Activated CD4-positive, alpha-beta T cell treated with anti-CD3 and anti-CD28 coated beads for 1 hour (primary cell): ENCODE results near the gene TMEM38A.
"Not testable (repeated sequence)": the region's sequence is repeated elsewhere in the genome, so short reads cannot be mapped to it uniquely, and the experiment has no call there.

Experiments
- DNase-seq: peaks from one replicate; pipeline ENCODE4 v3.0.0-alpha.2; 2020

The TMEM38A gene

DNA sequence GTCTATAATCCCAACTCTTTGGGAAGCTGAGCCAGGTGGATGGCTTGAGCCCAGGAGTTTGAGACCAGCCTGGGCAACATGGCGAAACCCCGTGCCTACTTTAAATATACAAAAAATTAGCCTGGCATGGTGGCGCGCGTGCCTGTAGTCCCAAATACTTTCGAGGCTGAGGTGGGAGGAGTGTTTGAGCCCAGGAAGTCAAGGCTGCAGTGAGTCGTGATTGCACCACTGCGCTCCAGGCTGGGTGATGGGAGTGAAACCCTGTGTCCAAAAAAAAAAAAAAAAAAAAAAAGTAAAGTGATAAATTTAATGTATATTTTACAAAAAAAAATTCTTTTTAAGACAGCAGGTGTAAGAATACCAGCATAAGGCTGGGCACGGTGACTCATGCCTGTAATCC lies 17.6 kb downstream of the TMEM38A start:
- no peak for DNase-seq

GRCh38 chr19:16679811-16680210 lies 18.9 kb downstream of the TMEM38A start:
- no peak for DNase-seq

GRCh38 chr19:16682539-16682938 lies 21.6 kb downstream of the TMEM38A start:
- DNase-seq, result no peak

DNA sequence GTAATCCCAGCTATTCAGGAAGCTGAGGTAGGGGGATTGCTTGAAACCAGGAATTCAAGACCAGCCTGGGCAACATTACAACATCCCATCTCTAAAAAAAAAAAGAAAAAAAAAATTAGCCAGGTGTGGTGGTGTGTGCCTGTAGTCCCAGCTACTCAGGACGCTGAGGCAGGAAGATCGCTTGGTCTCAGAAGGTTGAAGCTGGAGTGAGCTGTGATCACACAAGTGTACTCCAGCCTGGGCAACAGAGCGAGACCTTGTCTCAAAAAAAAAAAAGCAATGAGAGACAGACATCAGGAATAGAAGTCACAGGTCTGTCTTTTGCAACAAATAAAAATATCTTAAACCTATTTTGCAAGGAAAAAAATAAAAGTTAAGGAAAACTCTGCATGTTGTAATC lies 23.3 kb downstream of the TMEM38A start:
- no peak for DNase-seq

DNA sequence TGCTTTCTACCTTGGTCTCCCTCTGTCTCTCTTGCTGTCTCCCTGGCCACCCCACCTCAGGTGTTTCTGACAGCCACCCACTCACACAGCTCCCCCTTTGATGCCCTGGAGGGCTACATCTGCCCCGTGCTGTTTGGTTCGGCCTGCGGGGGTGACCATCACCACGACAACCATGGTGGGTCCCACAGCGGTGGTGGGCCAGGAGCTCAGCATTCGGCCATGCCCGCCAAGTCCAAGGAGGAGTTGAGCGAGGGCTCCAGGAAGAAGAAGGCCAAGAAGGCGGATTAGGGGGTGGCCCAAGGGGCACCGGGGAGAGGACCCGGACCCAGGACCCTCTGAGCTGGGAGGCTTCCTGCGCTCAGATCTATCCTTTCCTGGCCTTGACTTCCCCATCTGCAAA lies 27.1 kb downstream of the TMEM38A start:
- DNase-seq, result no peak

- DNase-seq, result no peak
These were observed 38.0 kb downstream of the TMEM38A start for GRCh38 chr19:16698914-16699313.

DNA sequence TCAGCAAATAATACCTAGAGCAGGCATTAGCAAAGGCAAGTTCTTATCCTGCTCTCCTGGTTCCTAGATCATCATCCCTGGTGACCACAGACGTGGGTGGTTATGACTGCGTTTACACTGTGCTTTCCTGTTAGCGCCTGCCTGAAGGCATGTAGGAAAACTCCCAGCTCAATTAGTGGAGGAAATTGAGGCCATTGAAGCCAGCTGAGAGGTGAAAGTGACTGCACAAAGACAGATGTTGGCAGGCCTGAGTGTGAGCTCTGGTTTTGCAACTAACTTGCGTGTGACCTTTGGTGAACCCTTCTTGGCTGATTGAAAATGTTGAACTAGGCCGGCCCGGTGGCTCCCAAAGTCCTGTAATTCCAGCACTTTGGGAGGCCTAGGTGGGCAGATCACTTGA lies 41.2 kb downstream of the TMEM38A start:
- DNase-seq, result no peak

- DNase-seq, result no peak
These were observed 42.7 kb downstream of the TMEM38A start for GRCh38 chr19:16703677-16704076.

DNA sequence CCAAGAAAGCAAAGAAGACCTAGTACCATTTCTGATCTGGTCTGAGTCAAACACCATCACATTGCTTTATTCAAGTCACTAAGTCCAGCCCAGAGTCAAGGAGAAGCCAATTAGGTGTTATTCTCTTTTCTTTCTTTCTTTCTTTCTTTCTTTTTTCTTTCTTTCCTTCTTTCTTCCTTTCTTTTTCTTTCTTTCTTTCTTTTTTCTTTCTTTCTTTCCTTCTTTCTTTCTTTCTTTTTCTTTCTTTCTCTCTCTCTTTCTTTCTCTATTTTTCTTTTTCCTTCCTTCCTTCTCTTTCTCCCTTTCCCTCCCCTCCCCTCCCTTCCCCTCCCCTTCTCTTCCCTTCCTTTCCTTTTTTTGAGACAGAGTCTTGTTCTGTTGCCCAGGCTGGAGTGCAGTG lies 49.9 kb downstream of the TMEM38A start:
- not testable (repeated sequence) for DNase-seq

DNA sequence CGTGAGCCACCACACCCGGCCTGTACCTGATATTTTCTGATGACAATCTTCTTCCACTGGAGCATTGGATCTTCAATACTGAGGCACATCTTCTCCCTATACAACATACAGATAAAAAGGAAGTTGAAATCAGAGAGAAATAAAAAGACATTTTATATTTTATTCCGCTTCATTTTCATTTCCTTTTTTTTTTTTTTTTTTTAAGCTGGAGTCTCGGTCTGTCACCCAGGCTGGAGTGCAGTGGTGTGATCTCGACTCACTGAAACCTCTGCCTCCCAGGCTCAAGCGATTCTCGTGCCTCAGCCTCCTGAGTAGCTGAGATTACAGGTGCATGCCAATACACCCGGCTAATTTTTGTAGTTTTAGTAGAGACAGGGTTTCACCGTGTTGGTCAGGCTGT lies 51.4 kb downstream of the TMEM38A start:
- DNase-seq, result not testable (repeated sequence)

DNA sequence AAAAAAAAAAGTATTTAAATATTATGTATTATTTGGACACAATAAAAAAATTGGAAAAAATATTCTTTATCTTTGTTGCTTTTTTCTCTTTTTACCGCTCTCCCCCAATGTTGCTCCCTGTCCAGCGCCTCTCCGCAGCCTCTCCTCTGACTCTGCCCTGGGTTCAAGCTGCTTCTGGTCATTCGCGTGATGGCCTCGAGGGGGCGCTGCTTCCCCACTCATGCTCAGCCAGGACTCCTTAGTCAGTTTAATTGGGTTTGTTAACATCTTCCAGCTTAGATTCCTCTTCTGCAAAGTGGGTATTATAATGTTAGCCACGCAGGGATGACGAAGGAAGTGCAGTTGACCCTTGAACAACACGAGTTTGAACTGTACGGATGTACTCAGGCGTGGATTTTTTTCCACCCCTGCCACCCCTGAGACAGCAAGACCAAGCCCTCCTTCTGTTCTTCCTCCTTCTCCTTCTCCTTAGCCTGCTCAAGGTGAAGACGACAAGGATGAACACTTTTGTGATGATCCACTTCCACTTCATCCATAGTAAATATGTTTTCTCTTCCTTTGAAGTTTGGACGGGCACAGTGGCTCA lies 53.9 kb downstream of the TMEM38A start:
- peak; percentile 14 for DNase-seq

DNA sequence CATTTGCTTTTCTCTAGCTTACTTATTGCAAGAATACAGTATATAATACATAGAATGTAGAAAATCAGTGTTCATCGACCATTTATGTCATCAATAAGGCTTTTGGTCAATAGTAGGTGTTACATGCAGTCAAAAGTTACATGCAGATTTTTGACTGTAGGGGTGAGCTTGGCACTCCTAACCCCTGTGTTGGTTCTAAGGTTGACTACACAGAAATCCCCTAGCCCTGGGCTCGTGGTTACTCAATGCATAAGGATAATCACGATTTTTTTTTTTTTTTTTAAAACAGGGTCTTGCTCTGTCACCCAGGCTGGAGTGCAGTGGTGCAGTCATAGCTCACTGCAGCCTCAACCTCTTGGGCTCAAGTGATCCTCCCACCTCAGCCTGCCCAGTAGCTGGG lies 54.7 kb downstream of the TMEM38A start:
- no peak for DNase-seq

GRCh38 chr19:16721051-16721450 lies 60.1 kb downstream of the TMEM38A start:
- DNase-seq, result no peak

DNA sequence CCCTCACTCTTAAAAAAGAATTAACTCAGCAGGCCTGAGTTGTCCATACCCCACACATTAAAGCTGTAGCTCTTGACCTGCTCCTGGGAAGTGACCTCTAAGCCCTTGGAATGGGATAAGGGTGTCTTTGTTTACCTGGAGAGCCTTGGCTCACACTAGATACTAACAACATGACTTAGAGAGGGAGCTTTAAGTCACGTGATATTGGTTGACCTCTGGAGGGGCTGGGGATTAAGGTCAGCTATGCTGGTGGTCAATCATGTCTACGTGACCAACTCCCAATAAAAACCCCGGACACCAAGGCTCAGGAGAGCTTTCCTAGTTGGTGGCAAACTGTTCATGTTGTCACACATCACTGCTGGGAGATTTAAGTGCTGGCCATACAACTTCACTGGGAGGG lies 61.7 kb downstream of the TMEM38A start:
- DNase-seq, result no peak

GRCh38 chr19:16726916-16727315 lies 66.0 kb downstream of the TMEM38A start:
- no peak for DNase-seq

- not testable (repeated sequence) for DNase-seq
These were observed 74.8 kb downstream of the TMEM38A start for GRCh38 chr19:16735650-16736266.

- DNase-seq, result no peak
These were observed 75.8 kb downstream of the TMEM38A start for GRCh38 chr19:16736709-16737108.

DNA sequence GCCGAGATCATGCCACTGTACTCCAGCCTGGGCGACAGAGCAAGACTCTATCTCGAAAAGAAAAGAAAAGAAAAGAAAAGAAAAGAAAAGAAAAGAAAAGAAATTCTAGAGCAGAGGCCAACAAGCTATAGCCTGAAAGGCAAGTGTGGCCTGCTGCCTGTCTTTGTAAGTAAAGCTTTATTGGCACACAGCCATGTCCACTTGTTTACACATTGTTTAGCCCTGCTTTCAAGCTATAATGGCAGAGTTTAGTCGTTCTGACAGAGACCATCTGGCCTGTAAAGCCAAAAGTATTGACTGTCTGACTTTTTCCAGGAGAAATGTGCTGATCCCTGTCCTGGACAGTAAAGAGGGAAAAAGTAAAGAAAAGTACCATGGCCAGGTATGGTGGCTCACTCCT lies 77.0 kb downstream of the TMEM38A start:
- no peak for DNase-seq

DNA sequence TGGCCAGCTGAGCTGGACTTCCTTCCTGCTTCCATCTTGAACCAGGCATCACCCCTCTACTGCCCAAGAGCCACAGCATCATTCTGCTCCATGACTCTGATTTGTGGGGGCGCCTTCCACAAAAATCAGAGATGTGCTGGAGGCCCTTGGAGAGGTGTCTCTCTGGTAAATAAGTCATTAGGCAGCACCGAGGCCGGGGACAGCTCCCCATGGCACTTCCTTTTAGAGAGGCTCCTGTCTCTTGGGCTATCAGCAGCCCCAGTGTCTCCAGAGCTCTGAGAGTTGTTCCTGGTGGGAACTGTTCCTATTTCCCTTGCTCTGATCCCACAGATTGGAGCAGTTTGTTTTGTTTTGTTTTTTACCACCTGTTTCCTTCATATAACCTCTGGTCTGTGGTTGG lies 78.6 kb downstream of the TMEM38A start:
- DNase-seq, result no peak
